Ovary (tissue), 9 donors: ENCODE results near the gene ACOT7. TPM values are rescaled to one million over a fixed set of nuclear protein-coding genes. Genes with fewer than 3 reads are reported as not detected.

Source experiments
- DNase-seq, 5 donors: peaks; one replicate each; pipeline ENCODE4 v3.0.0-alpha.2; 2019 to 2020
- H3K27ac ChIP-seq, 2 donors: fragments of 200-600 bp; one replicate each; pipeline versions ENCODE4 v1.5.1 to v1.8.0; 2019 to 2022
- H3K27me3 ChIP-seq: fragments of 200-600 bp; one replicate; pipeline ENCODE4 v1.8.0; 2022
- H3K36me3 ChIP-seq: fragments of 200-600 bp; sonication (generic); one replicate; pipeline ENCODE4 v1.5.1; 2019
- H3K4me1 ChIP-seq: one replicate; pipeline ENCODE4 v1.8.1; 2013; ENCODE audit warnings: mild to moderate bottlenecking, moderate library complexity; ENCODE audit not compliant: insufficient read depth
- H3K4me3 ChIP-seq: fragments of 200-600 bp; sonication (generic); one replicate; pipeline ENCODE4 v1.5.1; 2017
- H3K9me3 ChIP-seq, 2 donors: fragments of 200-600 bp in 1 of 2; sonication (generic) in 1 of 2; one replicate each; pipeline versions ENCODE4 v1.5.1 to v1.8.1; 2013 to 2019; ENCODE audit warnings: mild to moderate bottlenecking in 1 of 2, moderate library complexity in 1 of 2
- CTCF ChIP-seq, 3 donors: fragments of 450-650 bp in 2 of 3; fragments of 200-600 bp in 1 of 3; IDR thresholded peaks; one replicate each; pipeline versions ENCODE4 v1.5.1 to v1.8.0; 2016 to 2022; ENCODE audit warnings: antibody characterized with exemption in 3 of 3, mild to moderate bottlenecking in 1 of 3
- EP300 ChIP-seq: sonication (generic); formaldehyde crosslinking; IDR thresholded peaks from one replicate; pipeline ENCODE4 v1.6.1; 2017; ENCODE audit warnings: antibody characterized with exemption
- POLR2A ChIP-seq: fragments of 450-650 bp; IDR thresholded peaks from one replicate; pipeline ENCODE4 v1.6.1; 2017; ENCODE audit warnings: antibody characterized with exemption, mild to moderate bottlenecking, moderate library complexity
- WGBS, 3 donors: extraction: QIAGEN DNeasy Blood & Tissue Kit in 1 of 3; methylation state at CpG; one replicate each; pipeline versions ENCODE4 v1.1.5 to v1.1.7; 2013 to 2017; 5-methylcytosine and 5-hydroxymethylcytosine counted together
- intact Hi-C, 4 donors: fragments of 100-400 bp; cut with DNase I; formaldehyde crosslinking; loops; one replicate each; pipeline versions ENCODE4 v1.11.0 to v1.15.1; 2022 to 2023
- polyA plus RNA-seq, 2 donors: library from polyadenylated mRNA; stranded (reverse); fragments of 200-250 nt in 1 of 2; fragments of 350-450 nt in 1 of 2; fragmentation: Illumina TruSeq in 1 of 2; extraction: RNeasy Lipid Tissue Mini Kit (QIAGEN cat#74804) in 1 of 2; gene quantifications; one replicate each; pipeline ENCODE4 v1.2.3, GENCODE V29; 2013 to 2014
- total RNA-seq, 7 donors: library from RNA; depleted of rRNA in 2 of 7; stranded (reverse); fragments of >200 nt in 2 of 7; fragmentation: NEBNext Ultra II Directional in 3 of 7; extraction: Animal tissue kit (Norgen Biotek cat#: 25700) in 3 of 7; gene quantifications; one replicate each; pipeline versions ENCODE4 v1.1.0 to v1.2.4, GENCODE V29; 2016 to 2023
- donor health status: DM: no; HTN: no; CAD: no; lungs with moderate emphysema.
- donor health status: DM: no; HTN: no; CAD: no.
- donor health status: Bipolar disorder and iron deficiency.
- donor health status: DM: yes; HTN: yes; CAD: no.
- donor health status: DM: no; HTN: no; CAD: no.
- donor health status: DM: yes; HTN: yes; CAD: no.

ACOT7 gene
- total and polyA plus RNA-seq, 9 donors = 6.4 to 20.7 (median 11.3) TPM

- no peak overlapping the region for H3K27ac ChIP-seq
- no peaks in the 10 kb centered on the region for H3K27me3 ChIP-seq
- 75 to 77% (median 77%) methylated on average over 15 of the region's 15 CpGs for WGBS, 3 donors
- TF ChIP-seq CTCF (IDR thresholded peaks at IDR 0.05) = peak in 2 of 3 donors; percentile 14 to 23
- TF ChIP-seq EP300 = no peak
- no peaks in the 10 kb centered on the region for H3K36me3 ChIP-seq
- DNase-seq = no peak
- H3K4me3 ChIP-seq = no peak overlapping the region
- intact Hi-C loops = no loop called here
- H3K4me1 ChIP-seq = peaks cover 6% of the 10 kb centered on the region
- no peaks in the 10 kb centered on the region for H3K9me3 ChIP-seq
Observed at GRCh38 chr1:6347641-6348487, 45.7 kb downstream of the ACOT7 start.

- H3K4me3 ChIP-seq = no peak overlapping the region
- WGBS, 3 donors = 88 to 92% (median 90%) methylated on average over 14 of the region's 14 CpGs
- no peak overlapping the region for H3K27ac ChIP-seq
- no peaks in the 10 kb centered on the region for H3K9me3 ChIP-seq
- H3K36me3 ChIP-seq = no peaks in the 10 kb centered on the region
- no peaks in the 10 kb centered on the region for H3K27me3 ChIP-seq
- DNase-seq = no peak
- intact Hi-C loops = no loop called here
- no peaks in the 10 kb centered on the region for H3K4me1 ChIP-seq
- TF ChIP-seq CTCF (IDR thresholded peaks at IDR 0.05) (no peak), POLR2A (no peak), EP300 (no peak)
Observed at GRCh38 chr1:6345460-6345859, 48.1 kb downstream of the ACOT7 start.

GRCh38 chr1:6345009-6345408 is 48.6 kb downstream of the ACOT7 start:
- Histone ChIP-seq H3K27me3 (no peaks in the 10 kb centered on the region), H3K27ac (no peak overlapping the region), H3K4me3 (no peak overlapping the region), H3K4me1 (no peaks in the 10 kb centered on the region), H3K36me3 (no peaks in the 10 kb centered on the region), H3K9me3 (no peaks in the 10 kb centered on the region)
- DNase-seq = no peak
- TF ChIP-seq CTCF (IDR thresholded peaks at IDR 0.05) (no peak), POLR2A (no peak), EP300 (no peak)
- intact Hi-C loops = no loop called here
- WGBS, 3 donors = 76 to 87% (median 79%) methylated on average over 7 of the region's 7 CpGs

GRCh38 chr1:6343506-6344405 is 49.8 kb downstream of the ACOT7 start:
- 68 to 71% (median 70%) methylated on average over 17 of the region's 17 CpGs for WGBS, 3 donors
- TF ChIP-seq CTCF (IDR thresholded peaks at IDR 0.05) = peak; percentile 70 to 84 (median 79)
- TF ChIP-seq POLR2A = no peak
- no peaks in the 10 kb centered on the region for H3K27me3 ChIP-seq
- H3K4me1 ChIP-seq = no peaks in the 10 kb centered on the region
- H3K36me3 ChIP-seq = no peaks in the 10 kb centered on the region
- intact Hi-C loops = loop anchor here (2.0 to 5.0 kb wide), 2 partner anchors 96 to 97 kb away; no protein-coding TSS in a partner anchor
- H3K9me3 ChIP-seq = no peaks in the 10 kb centered on the region
- peak; percentile 49 to 80 (median 74) for DNase-seq
- H3K27ac ChIP-seq = no peak overlapping the region
- no peak overlapping the region for H3K4me3 ChIP-seq
